GM10847 (cell line): ENCODE measurements around the gene KLRC2.
"Not testable (repeated sequence)": the region's sequence is repeated elsewhere in the genome, so short reads cannot be mapped to it uniquely, and the experiment has no call there.

Experiments used
- POLR2A ChIP-seq: IDR thresholded peaks from 2 replicates; pipeline ENCODE4 v1.6.1; 2011; ENCODE audit not compliant: insufficient read length; ENCODE audit errors: extremely low read depth

The KLRC2 gene

GRCh38 chr12:10435816-10436215, at the start of gene KLRC2:
Gene KLRC2, minus strand, starts transcription at chr12:10436010. Its CDS starts 24 bp downstream, at chr12:10435986.
- TF ChIP-seq POLR2A: not testable (repeated sequence)

- no peak for TF ChIP-seq POLR2A
These were observed 33.9 kb upstream of the KLRC2 start for GRCh38 chr12:10469701-10470100.

GRCh38 chr12:10466311-10466710, 30.5 kb upstream of the KLRC2 start:
- no peak for TF ChIP-seq POLR2A

- no peak for TF ChIP-seq POLR2A
These were observed 21.9 kb upstream of the KLRC2 start for GRCh38 chr12:10457760-10458159.

GRCh38 chr12:10456856-10457255, 21.0 kb upstream of the KLRC2 start:
- no peak for TF ChIP-seq POLR2A

- TF ChIP-seq POLR2A: no peak
These were observed 20.0 kb upstream of the KLRC2 start for GRCh38 chr12:10455766-10456165.

- no peak for TF ChIP-seq POLR2A
These were observed 18.7 kb upstream of the KLRC2 start for GRCh38 chr12:10454531-10454930.

GRCh38 chr12:10453156-10453555, 17.3 kb upstream of the KLRC2 start, which contains the start of gene KLRC1:
Gene KLRC1, minus strand, starts transcription at chr12:10453377. Its CDS starts 2,221 bp downstream, at chr12:10451156.
- TF ChIP-seq POLR2A: no peak

- no peak for TF ChIP-seq POLR2A
These were observed 12.4 kb upstream of the KLRC2 start for GRCh38 chr12:10448236-10448635.

- not testable (repeated sequence) for TF ChIP-seq POLR2A
These were observed 15.5 kb downstream of the KLRC2 start, which contains the start of gene KLRC3 for GRCh38 chr12:10420334-10420733. Gene KLRC3, minus strand, starts transcription at chr12:10420595. Its CDS starts 45 bp downstream, at chr12:10420550.

GRCh38 chr12:10409392-10409791, 26.4 kb downstream of the KLRC2 start, which contains the start of gene KLRC4:
Gene KLRC4, minus strand, starts transcription at chr12:10409757. Its CDS starts 182 bp downstream, at chr12:10409575.
- no peak for TF ChIP-seq POLR2A

GRCh38 chr12:10408842-10409241, 27.0 kb downstream of the KLRC2 start:
- no peak for TF ChIP-seq POLR2A

GRCh38 chr12:10406725-10407124, 29.1 kb downstream of the KLRC2 start:
- no peak for TF ChIP-seq POLR2A

- TF ChIP-seq POLR2A: no peak
These were observed 30.5 kb downstream of the KLRC2 start for GRCh38 chr12:10405294-10405693.

- no peak for TF ChIP-seq POLR2A
These were observed 31.0 kb downstream of the KLRC2 start for GRCh38 chr12:10404798-10405197.

GRCh38 chr12:10400829-10401228, 35.0 kb downstream of the KLRC2 start:
- TF ChIP-seq POLR2A: no peak

GRCh38 chr12:10398168-10398567, 37.6 kb downstream of the KLRC2 start:
- no peak for TF ChIP-seq POLR2A
